Neural cell (in vitro differentiated cells): ENCODE measurements around the gene MAP6. TPM values are rescaled to one million over a fixed set of nuclear protein-coding genes. Genes with fewer than 3 reads are reported as not detected.

Experiments
- H2AFZ ChIP-seq: fragments of 200-600, 300-800 bp; sonication (generic), shearing (Covaris generic); 2 replicates; pipeline ENCODE4 v1.6.0; 2014; ENCODE audit warnings: low read depth, mild to moderate bottlenecking, antibody characterized with exemption, low read length, moderate library complexity
- H3F3A ChIP-seq: fragments of 200-600 bp; shearing (Covaris generic); 2 replicates; pipeline ENCODE4 v1.6.1; 2016; ENCODE audit warnings: mild to moderate bottlenecking, moderate library complexity, mixed read lengths, antibody characterized with exemption, low read length; ENCODE audit not compliant: insufficient read depth, poor library complexity, severe bottlenecking
- H3K27ac ChIP-seq: fragments of 200-600, 300-800 bp; sonication (generic), shearing (Covaris generic); 2 replicates; pipeline ENCODE4 v1.5.1; 2014; ENCODE audit warnings: mild to moderate bottlenecking, low read length, moderate library complexity
- H3K27me3 ChIP-seq: fragments of 300-800, 200-600 bp; sonication (generic), shearing (Covaris generic); 2 replicates; pipeline ENCODE4 v1.6.0; 2014; ENCODE audit warnings: mild to moderate bottlenecking, low read depth, low read length, moderate library complexity; ENCODE audit not compliant: insufficient read depth
- H3K36me3 ChIP-seq: fragments of 300-800, 200-600 bp; sonication (generic), shearing (Covaris generic); 2 replicates; pipeline ENCODE4 v1.5.1; 2014; ENCODE audit warnings: mild to moderate bottlenecking, antibody characterized with exemption, low read length, moderate library complexity; ENCODE audit not compliant: insufficient read depth
- H3K4me2 ChIP-seq: fragments of 300-800, 200-600 bp; sonication (generic), shearing (Covaris generic); 2 replicates; pipeline ENCODE4 v1.6.0; 2014; ENCODE audit warnings: mild to moderate bottlenecking, low read length
- H3K4me3 ChIP-seq: fragments of 300-800, 200-600 bp; sonication (generic), shearing (Covaris generic); 2 replicates; pipeline ENCODE4 v1.5.1; 2014; ENCODE audit warnings: mild to moderate bottlenecking, low read length, moderate library complexity
- H3K79me2 ChIP-seq: fragments of 200-600 bp; shearing (Covaris generic); replicated peaks from 2 replicates; pipeline ENCODE4 v1.6.0; 2014; ENCODE audit warnings: mild to moderate bottlenecking, low read length, moderate library complexity; ENCODE audit not compliant: insufficient read depth
- H3K9ac ChIP-seq: fragments of 300-800, 200-600 bp; sonication (generic), shearing (Covaris generic); 2 replicates; pipeline ENCODE4 v1.6.1; 2016; ENCODE audit warnings: mild to moderate bottlenecking, low read length, mixed read lengths
- H3K9me2 ChIP-seq: fragments of 200-600 bp; shearing (Covaris generic); 2 replicates; pipeline ENCODE4 v1.6.1; 2016; ENCODE audit warnings: mild to moderate bottlenecking, low read length, mixed read lengths; ENCODE audit not compliant: insufficient read depth
- H3K9me3 ChIP-seq: fragments of 200-600, 300-800 bp; sonication (generic), shearing (Covaris generic); 2 replicates; pipeline ENCODE4 v1.6.1; 2016; ENCODE audit warnings: mild to moderate bottlenecking, mixed run types, low read length, moderate library complexity, mixed read lengths
- H4K20me1 ChIP-seq: fragments of 200-600 bp; shearing (Covaris generic); 2 replicates; pipeline ENCODE4 v1.6.1; 2016; ENCODE audit warnings: mild to moderate bottlenecking, mixed run types; ENCODE audit not compliant: insufficient read depth
- CTCF ChIP-seq: fragments of 450-650 bp; IDR thresholded peaks from 2 replicates; pipeline ENCODE4 v1.5.1; 2014; ENCODE audit warnings: antibody characterized with exemption, mild to moderate bottlenecking, moderate library complexity; ENCODE audit not compliant: poor library complexity, severe bottlenecking
- EP300 ChIP-seq: fragments of 450-650 bp; conservative IDR thresholded peaks from 2 replicates; pipeline ENCODE4 v1.6.1; 2014; ENCODE audit warnings: antibody characterized with exemption, mild to moderate bottlenecking, moderate library complexity; ENCODE audit not compliant: poor library complexity, severe bottlenecking
- EZH2 ChIP-seq: fragments of 200-600, 300-800 bp; shearing (Covaris generic), sonication (generic); IDR thresholded peaks from 2 replicates; pipeline ENCODE4 v1.6.1; 2014; ENCODE audit warnings: antibody characterized with exemption, low read length, borderline replicate concordance, mild to moderate bottlenecking; ENCODE audit not compliant: insufficient read depth, poor library complexity, severe bottlenecking
- MXI1 ChIP-seq: fragments of 450-650 bp; conservative IDR thresholded peaks from 2 replicates; pipeline ENCODE4 v1.6.1; 2014; ENCODE audit warnings: antibody characterized with exemption, mild to moderate bottlenecking; ENCODE audit not compliant: poor library complexity, severe bottlenecking
- POLR2AphosphoS5 ChIP-seq: IDR thresholded peaks from 2 replicates; pipeline ENCODE4 v1.6.1; 2012
- RAD21 ChIP-seq: fragments of 450-650 bp; conservative IDR thresholded peaks from 2 replicates; pipeline ENCODE4 v1.6.1; 2014; ENCODE audit warnings: antibody characterized with exemption, mild to moderate bottlenecking, moderate library complexity
- REST ChIP-seq: IDR thresholded peaks from 2 replicates; pipeline ENCODE4 v1.6.1; 2012; ENCODE audit warnings: borderline replicate concordance
- SMC3 ChIP-seq: fragments of 450-650 bp; conservative IDR thresholded peaks from 2 replicates; pipeline ENCODE4 v1.6.1; 2014; ENCODE audit warnings: antibody characterized with exemption, mild to moderate bottlenecking, moderate library complexity; ENCODE audit not compliant: poor library complexity
- TAF1 ChIP-seq: IDR thresholded peaks from 2 replicates; pipeline ENCODE4 v1.6.1; 2012; ENCODE audit warnings: low read depth
- polyA plus RNA-seq: library from polyadenylated mRNA; depleted of rRNA; stranded (reverse); fragments of >200 nt; gene quantifications from 2 replicates; pipeline ENCODE4 v1.2.3, GENCODE V29; 2014

MAP6 gene
- polyA plus RNA-seq, 1 donor from 2014 or later: 178 TPM

GRCh38 chr11:75591371-75591770 is 77.5 kb downstream of the MAP6 start:
- Histone ChIP-seq H3K4me2 (no peak overlapping the region), H3K9ac (no peak overlapping the region), H2AFZ (no peak overlapping the region), H3F3A (no peaks in the 10 kb centered on the region), H3K9me3 (no peaks in the 10 kb centered on the region), H4K20me1 (no peaks in the 10 kb centered on the region), H3K36me3 (no peaks in the 10 kb centered on the region), H3K27me3 (no peaks in the 10 kb centered on the region), H3K9me2 (no peaks in the 10 kb centered on the region), H3K27ac (no peak overlapping the region), H3K79me2 (no peaks in the 10 kb centered on the region), H3K4me3 (no peak overlapping the region)
- TF ChIP-seq CTCF (no peak), REST (no peak)

- H3K79me2 ChIP-seq: no peaks in the 10 kb centered on the region
- no peak overlapping the region for H3K27ac ChIP-seq
- no peak overlapping the region for H3K4me2 ChIP-seq
- H3K9me2 ChIP-seq: no peaks in the 10 kb centered on the region
- no peak overlapping the region for H2AFZ ChIP-seq
- H4K20me1 ChIP-seq: no peaks in the 10 kb centered on the region
- no peaks in the 10 kb centered on the region for H3F3A ChIP-seq
- TF ChIP-seq CTCF (no peak), REST (no peak), EP300 (no peak), RAD21 (no peak), EZH2 (no peak), TAF1 (no peak), SMC3 (no peak), POLR2AphosphoS5 (no peak), MXI1 (no peak)
- H3K9ac ChIP-seq: no peak overlapping the region
- H3K36me3 ChIP-seq: no peaks in the 10 kb centered on the region
- H3K9me3 ChIP-seq: no peaks in the 10 kb centered on the region
- no peaks in the 10 kb centered on the region for H3K27me3 ChIP-seq
- no peak overlapping the region for H3K4me3 ChIP-seq
Observed at GRCh38 chr11:75589933-75590332, 78.9 kb downstream of the MAP6 start.
